Measurements from ENCODE around the gene GARNL3. TPM values are rescaled to one million over a fixed set of nuclear protein-coding genes. Genes with fewer than 3 reads are reported as not detected.

GARNL3 gene
- total RNA-seq, 1 donor from 2014 or later, result 10.4 TPM

DNA sequence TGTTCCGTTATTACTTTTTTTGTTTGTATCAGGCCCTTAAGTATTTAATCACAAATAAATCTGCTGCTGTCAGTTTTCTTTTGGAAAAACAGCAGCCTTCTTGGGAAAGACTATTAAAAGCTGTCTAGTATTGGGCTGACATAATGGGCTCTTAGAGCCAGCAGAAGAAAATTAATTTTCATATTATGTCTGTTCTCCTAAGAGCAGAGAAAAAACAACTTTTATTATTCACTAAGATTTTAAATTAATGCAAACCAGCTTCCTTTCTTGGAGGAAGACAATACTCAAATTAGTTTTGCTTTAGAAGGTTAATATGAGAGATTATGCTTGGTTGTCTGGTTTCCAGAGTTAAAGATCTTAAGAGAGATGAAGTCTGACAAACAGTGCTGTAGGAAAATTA is 30.6 kb upstream of the GARNL3 start:
- no peak overlapping the region for H3K4me3 ChIP-seq (ENCODE audit: low read depth, low read length)
- DNase-seq (ENCODE audit: low read depth), result no peak
- TF ChIP-seq, protein P1, sequence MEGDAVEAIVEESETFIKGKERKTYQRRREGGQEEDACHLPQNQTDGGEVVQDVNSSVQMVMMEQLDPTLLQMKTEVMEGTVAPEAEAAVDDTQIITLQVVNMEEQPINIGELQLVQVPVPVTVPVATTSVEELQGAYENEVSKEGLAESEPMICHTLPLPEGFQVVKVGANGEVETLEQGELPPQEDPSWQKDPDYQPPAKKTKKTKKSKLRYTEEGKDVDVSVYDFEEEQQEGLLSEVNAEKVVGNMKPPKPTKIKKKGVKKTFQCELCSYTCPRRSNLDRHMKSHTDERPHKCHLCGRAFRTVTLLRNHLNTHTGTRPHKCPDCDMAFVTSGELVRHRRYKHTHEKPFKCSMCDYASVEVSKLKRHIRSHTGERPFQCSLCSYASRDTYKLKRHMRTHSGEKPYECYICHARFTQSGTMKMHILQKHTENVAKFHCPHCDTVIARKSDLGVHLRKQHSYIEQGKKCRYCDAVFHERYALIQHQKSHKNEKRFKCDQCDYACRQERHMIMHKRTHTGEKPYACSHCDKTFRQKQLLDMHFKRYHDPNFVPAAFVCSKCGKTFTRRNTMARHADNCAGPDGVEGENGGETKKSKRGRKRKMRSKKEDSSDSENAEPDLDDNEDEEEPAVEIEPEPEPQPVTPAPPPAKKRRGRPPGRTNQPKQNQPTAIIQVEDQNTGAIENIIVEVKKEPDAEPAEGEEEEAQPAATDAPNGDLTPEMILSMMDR (conservative IDR thresholded peaks at IDR 0.05; ENCODE audit: low read depth, low read length), result no peak

- DNase-seq (ENCODE audit: low read depth), result no peak
- H3K4me3 ChIP-seq (ENCODE audit: low read depth, low read length), result no peak overlapping the region
- TF ChIP-seq, protein P1 (conservative IDR thresholded peaks at IDR 0.05; ENCODE audit: low read depth, low read length), result no peak
These were observed 26.8 kb upstream of the GARNL3 start for GRCh38 chr9:127237801-127238200.

GRCh38 chr9:127241354-127241753 is 23.2 kb upstream of the GARNL3 start:
- no peak overlapping the region for H3K4me3 ChIP-seq (ENCODE audit: low read depth, low read length)
- TF ChIP-seq, protein P1 (conservative IDR thresholded peaks at IDR 0.05; ENCODE audit: low read depth, low read length), result no peak

DNA sequence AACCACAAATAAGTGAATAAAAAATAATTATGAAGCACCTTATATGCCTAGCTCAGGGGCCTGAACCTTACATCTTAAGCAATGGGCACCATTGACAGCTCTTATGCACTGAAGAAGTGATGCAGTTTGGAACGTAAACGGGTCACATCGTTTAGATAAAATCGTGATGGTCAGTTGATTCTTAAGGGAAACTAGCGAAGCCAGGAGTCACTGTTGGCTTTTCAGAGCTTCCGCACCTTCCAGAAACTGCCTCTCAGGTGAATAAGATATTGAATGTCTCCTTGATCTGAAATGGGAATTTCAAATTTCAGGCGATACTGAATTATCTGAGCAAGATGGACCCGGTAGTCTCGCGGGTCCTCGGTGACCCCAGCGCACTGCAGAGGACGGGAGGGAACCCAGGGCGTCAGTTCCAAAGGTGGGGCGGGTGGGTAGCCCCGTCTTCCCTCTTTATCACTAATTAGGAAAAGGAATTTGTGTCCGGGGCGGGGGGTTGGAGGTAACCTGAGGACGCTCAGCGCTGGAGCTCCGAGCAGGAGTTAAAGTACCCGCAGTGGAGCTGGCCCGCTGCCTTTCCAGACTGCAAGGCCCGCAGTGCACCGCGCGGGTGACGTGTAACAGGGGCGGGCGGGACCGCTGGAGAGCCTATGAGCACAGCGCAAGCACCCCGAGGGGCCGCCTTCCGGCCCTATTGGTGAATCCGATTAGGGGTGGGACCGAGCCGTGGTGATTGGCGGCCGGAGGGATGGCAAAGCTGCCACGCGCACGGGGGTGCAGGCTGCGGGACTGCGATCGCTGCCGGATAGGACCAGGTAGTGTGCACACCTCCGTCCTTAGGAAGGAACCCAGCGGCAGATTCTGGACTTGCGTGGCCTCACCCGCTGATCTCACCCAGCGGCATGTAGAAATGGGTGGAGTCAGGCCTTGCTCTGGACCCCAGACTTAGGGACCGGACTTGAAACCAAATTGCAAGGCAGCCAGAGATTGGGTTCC is 19.7 kb upstream of the GARNL3 start:
- TF ChIP-seq, protein P1 (conservative IDR thresholded peaks at IDR 0.05; ENCODE audit: low read depth, low read length), result no peak
- H3K4me3 ChIP-seq (ENCODE audit: low read depth, low read length), result peak overlapping the region; percentile 78
- peak; percentile 51 for DNase-seq (ENCODE audit: low read depth)

More at GRCh38 chr9:127241354-127241753, 23.2 kb upstream of the GARNL3 start:
- no peak for DNase-seq (ENCODE audit: low read depth)

- TF ChIP-seq, protein P1 (conservative IDR thresholded peaks at IDR 0.05; ENCODE audit: low read depth, low read length), result no peak
- no peak for DNase-seq (ENCODE audit: low read depth)
- H3K4me3 ChIP-seq (ENCODE audit: low read depth, low read length), result peak overlapping the region; percentile 78
These were observed 18.9 kb upstream of the GARNL3 start for GRCh38 chr9:127245637-127246164.

GRCh38 chr9:127248241-127248640 is 16.3 kb upstream of the GARNL3 start:
- TF ChIP-seq, protein P1 (conservative IDR thresholded peaks at IDR 0.05; ENCODE audit: low read depth, low read length), result no peak
- DNase-seq (ENCODE audit: low read depth), result no peak
- H3K4me3 ChIP-seq (ENCODE audit: low read depth, low read length), result no peak overlapping the region
